Calu3 (cell line): ENCODE results near the gene ARHGEF28. TPM values are rescaled to one million over a fixed set of nuclear protein-coding genes. Genes with fewer than 3 reads are reported as not detected.
A peak's percentile ranks its signal among the peaks of the same experiment; 100 is the strongest.

ENCODE experiments used
- BruUV-seq: library from RNA; stranded (reverse); fragments of 400-500 nt; replicated peaks from 2 replicates; lab custom pipeline; 2021; lab: Mats Ljungman, UMichigan
- CTCF ChIA-PET: fragments of 300-600 bp; sonication (Branson Sonifier 250); formaldehyde crosslinking; loops from one replicate; lab custom pipeline; 2022; ENCODE audit warnings: antibody characterized with exemption; lab: Charles Lee
- DNase-seq: peaks from one replicate; pipeline ENCODE4 v3.0.0; 2022
- H3K27ac Mint-ChIP-seq: one replicate; pipeline ENCODE4 v1.8.0; 2022; ENCODE audit warnings: mixed read lengths; ENCODE audit not compliant: unreplicated experiment
- H3K27me3 Mint-ChIP-seq: one replicate; pipeline ENCODE4 v1.8.0; 2022; ENCODE audit warnings: mixed read lengths; ENCODE audit not compliant: unreplicated experiment
- H3K36me3 Mint-ChIP-seq: one replicate; pipeline ENCODE4 v1.8.0; 2022; ENCODE audit warnings: mild to moderate bottlenecking, moderate library complexity, mixed read lengths; ENCODE audit not compliant: insufficient read depth, unreplicated experiment
- H3K4me1 Mint-ChIP-seq: one replicate; pipeline ENCODE4 v1.8.0; 2022; ENCODE audit warnings: mild to moderate bottlenecking, low read depth, mixed read lengths; ENCODE audit not compliant: unreplicated experiment
- H3K4me3 Mint-ChIP-seq: one replicate; pipeline ENCODE4 v1.8.0; 2022; ENCODE audit warnings: mild to moderate bottlenecking, low read depth, moderate library complexity, mixed read lengths; ENCODE audit not compliant: unreplicated experiment
- H3K9me3 Mint-ChIP-seq: one replicate; pipeline ENCODE4 v1.8.0; 2022; ENCODE audit warnings: low read depth, mixed read lengths; ENCODE audit not compliant: unreplicated experiment
- CTCF ChIP-seq: fragments of 200-600 bp; IDR thresholded peaks from one replicate; pipeline ENCODE4 v1.8.0; 2022; ENCODE audit warnings: antibody characterized with exemption; ENCODE audit not compliant: unreplicated experiment
- intact Hi-C: fragments of 100-400 bp; cut with micrococcal nuclease; formaldehyde crosslinking; loops from one replicate; pipeline ENCODE4 v1.10.0; 2022; ENCODE audit not compliant: unreplicated experiment
- total RNA-seq: library from RNA; stranded (reverse); gene quantifications from 2 replicates; pipeline ENCODE4 v1.2.3, GENCODE V29; 2022

Gene ARHGEF28
- total RNA-seq, 1 experiment from 2014 or later = 92.0 TPM

GRCh38 chr5:73629456-73629855 is 3.5 kb downstream of the ARHGEF28 start:
- CTCF ChIA-PET = no interaction called here
- peak overlapping the region; percentile 85 for H3K4me3 Mint-ChIP-seq
- BruUV-seq = no TSS peak
- no peak overlapping the region for H3K27ac Mint-ChIP-seq
- peaks cover 51% of the 10 kb centered on the region for H3K4me1 Mint-ChIP-seq
- no peaks in the 10 kb centered on the region for H3K9me3 Mint-ChIP-seq
- TF ChIP-seq CTCF = no peak
- no peak for DNase-seq
- peaks cover 25% of the 10 kb centered on the region for H3K36me3 Mint-ChIP-seq
- no peaks in the 10 kb centered on the region for H3K27me3 Mint-ChIP-seq
- intact Hi-C loops = loop anchor here (5.0 kb wide), 1 partner anchor 37 kb away; no protein-coding TSS in a partner anchor

- intact Hi-C loops = no loop called here
- Mint-ChIP-seq H3K27me3 (no peaks in the 10 kb centered on the region), H3K9me3 (no peaks in the 10 kb centered on the region), H3K4me1 (peaks cover 57% of the 10 kb centered on the region), H3K4me3 (no peak overlapping the region), H3K27ac (no peak overlapping the region), H3K36me3 (peaks cover 18% of the 10 kb centered on the region)
- CTCF ChIA-PET = interaction anchor here (0.6 to 1.0 kb wide), 2 partner anchors 39 to 203 kb away, joined by 3 to 6 read pairs; no protein-coding TSS in a partner anchor
- DNase-seq = no peak
- TF ChIP-seq CTCF = no peak
- no TSS peak for BruUV-seq
Measured at GRCh38 chr5:73630765-73631164, 4.8 kb downstream of the ARHGEF28 start.

DNA sequence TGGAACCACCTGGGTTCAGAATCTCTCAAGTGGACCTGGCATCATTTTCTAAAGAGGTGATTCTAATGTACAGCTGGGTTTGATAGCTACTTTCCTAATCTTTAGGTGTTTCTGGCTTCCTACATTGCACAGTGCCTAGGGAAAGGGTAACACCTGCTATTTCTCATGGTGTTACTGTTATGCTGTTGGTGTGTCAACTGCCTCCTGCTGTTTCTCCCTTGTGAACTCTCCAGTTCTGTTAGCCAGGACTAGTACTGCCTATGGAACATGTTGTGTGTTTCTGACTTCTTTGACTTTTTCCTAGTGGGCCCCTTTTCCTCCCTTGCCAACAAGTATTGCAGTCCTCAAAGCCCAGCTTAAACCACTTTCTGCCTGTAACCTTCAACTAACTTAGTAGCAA is 5.5 kb downstream of the ARHGEF28 start:
- no peak for DNase-seq
- no peak overlapping the region for H3K27ac Mint-ChIP-seq
- no peak for TF ChIP-seq CTCF
- BruUV-seq = no TSS peak
- H3K4me1 Mint-ChIP-seq = peaks cover 63% of the 10 kb centered on the region
- peaks cover 13% of the 10 kb centered on the region for H3K36me3 Mint-ChIP-seq
- CTCF ChIA-PET = interaction anchor here (0.6 to 1.0 kb wide), 2 partner anchors 40 to 203 kb away, joined by 3 to 6 read pairs; no protein-coding TSS in a partner anchor
- H3K9me3 Mint-ChIP-seq = no peaks in the 10 kb centered on the region
- intact Hi-C loops = no loop called here
- H3K27me3 Mint-ChIP-seq = no peaks in the 10 kb centered on the region
- no peak overlapping the region for H3K4me3 Mint-ChIP-seq

DNA sequence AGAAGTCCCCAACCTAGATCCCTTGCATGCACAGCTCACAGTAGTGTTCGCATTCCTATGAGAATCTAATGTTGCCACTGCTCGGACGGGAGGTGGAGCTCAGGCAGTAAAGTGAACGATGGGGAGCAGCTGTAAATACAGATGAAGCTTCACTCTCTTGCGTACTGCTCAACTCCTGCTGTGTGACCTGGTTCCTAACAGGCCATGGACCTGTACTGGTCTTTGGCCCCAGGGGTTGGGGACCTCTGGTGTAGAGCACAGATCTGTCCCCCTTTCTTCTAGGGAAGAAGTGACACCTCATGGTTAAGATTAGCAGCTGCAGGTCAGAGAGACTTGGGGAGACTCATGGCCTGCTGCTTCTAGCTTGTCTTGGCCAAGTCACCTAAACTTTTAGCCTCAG is 7.1 kb downstream of the ARHGEF28 start:
- no TSS peak for BruUV-seq
- Mint-ChIP-seq H3K9me3 (no peaks in the 10 kb centered on the region), H3K36me3 (no peaks in the 10 kb centered on the region), H3K4me3 (no peak overlapping the region), H3K4me1 (peaks cover 67% of the 10 kb centered on the region), H3K27ac (no peak overlapping the region), H3K27me3 (no peaks in the 10 kb centered on the region)
- intact Hi-C loops = no loop called here
- DNase-seq = no peak
- CTCF ChIA-PET = interaction anchor here (0.5 to 0.9 kb wide), 6 partner anchors 9 to 129 kb away, joined by 3 to 6 read pairs (median 3); no protein-coding TSS in a partner anchor
- no peak for TF ChIP-seq CTCF
